ENCODE data around the gene INSYN2B.
A peak's percentile ranks its signal among the peaks of the same experiment; 100 is the strongest.

The INSYN2B gene

DNA sequence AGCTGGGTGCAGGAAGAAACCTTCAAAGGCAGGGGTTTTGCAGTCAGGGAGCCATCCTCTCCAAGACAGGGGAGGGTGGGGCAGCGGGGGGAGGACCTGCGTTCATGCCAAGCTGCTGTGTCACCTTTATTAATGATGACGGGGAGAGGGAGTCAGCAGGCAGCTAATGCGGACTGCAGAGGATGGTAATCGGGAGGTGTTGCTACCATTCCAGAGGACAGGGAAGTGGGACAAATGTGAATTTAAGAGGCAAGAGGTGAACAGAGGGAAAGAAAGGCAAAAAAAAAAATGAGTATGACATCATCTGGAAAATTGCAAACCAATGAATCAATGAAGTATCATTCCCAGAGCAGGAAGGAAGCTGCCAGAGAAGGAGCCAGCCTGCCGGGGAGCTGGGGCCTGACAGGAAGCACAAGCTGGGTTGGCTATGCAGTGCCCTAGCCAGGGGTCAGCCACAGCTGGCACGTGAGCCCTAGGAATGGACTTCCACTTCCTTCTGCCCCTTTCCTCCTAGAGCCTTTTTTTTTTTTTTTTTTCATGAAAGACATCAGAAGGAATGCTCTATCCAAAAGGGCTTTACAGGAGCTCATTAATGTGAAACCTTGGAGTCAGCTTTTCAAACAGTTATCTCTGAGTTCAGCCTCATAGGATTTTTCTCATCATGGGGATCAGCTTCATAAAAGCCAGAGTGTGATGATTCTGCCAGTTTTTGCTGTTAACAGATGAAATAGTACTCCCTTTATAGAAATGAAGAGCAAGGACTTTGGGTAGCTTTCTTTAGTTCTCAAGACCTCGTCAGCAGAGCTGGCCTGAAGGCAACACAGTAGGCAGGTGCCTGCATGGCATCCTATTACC, 9.2 kb downstream of the INSYN2B start:
- 0 out of 2 replicates have a peak, but pooled peaks cover 2% of the 10 kb centered on the region for H3K36me3 ChIP-seq (ENCODE audit: insufficient read depth, low read length)
- no peaks in the 10 kb centered on the region for H3K9me2 ChIP-seq (ENCODE audit: low read depth, low read length)
- H3K79me2 ChIP-seq (ENCODE audit: insufficient read depth, low read length), result no peaks in the 10 kb centered on the region
- TF ChIP-seq EZH2 (IDR thresholded peaks at IDR 0.05; ENCODE audit: borderline replicate concordance, low read length) (no peak), CTCF (IDR thresholded peaks at IDR 0.05; ENCODE audit: low read length) (no peak)
- H3F3A ChIP-seq (ENCODE audit: insufficient read depth, low read length), result no peaks in the 10 kb centered on the region
- no peak overlapping the region for H3K4me3 ChIP-seq (ENCODE audit: low read depth, low read length, poor library complexity, severe bottlenecking)
- no peaks in the 10 kb centered on the region for H4K20me1 ChIP-seq (ENCODE audit: insufficient read depth, low read length)
- no peak overlapping the region for H3K27ac ChIP-seq (ENCODE audit: low read depth, low read length, poor library complexity, severe bottlenecking)
- H2AFZ ChIP-seq (ENCODE audit: low read length), result no peak overlapping the region
- H3K27me3 ChIP-seq (ENCODE audit: insufficient read depth, low read length), result no peaks in the 10 kb centered on the region
- H3K9me3 ChIP-seq (ENCODE audit: low read length), result no peaks in the 10 kb centered on the region
- H3K4me1 ChIP-seq (ENCODE audit: insufficient read depth, low read length, severe bottlenecking), result no peaks in the 10 kb centered on the region
- H3K9ac ChIP-seq (ENCODE audit: low read length), result no peak overlapping the region
- no peak overlapping the region for H3K4me2 ChIP-seq (ENCODE audit: low read length)

DNA sequence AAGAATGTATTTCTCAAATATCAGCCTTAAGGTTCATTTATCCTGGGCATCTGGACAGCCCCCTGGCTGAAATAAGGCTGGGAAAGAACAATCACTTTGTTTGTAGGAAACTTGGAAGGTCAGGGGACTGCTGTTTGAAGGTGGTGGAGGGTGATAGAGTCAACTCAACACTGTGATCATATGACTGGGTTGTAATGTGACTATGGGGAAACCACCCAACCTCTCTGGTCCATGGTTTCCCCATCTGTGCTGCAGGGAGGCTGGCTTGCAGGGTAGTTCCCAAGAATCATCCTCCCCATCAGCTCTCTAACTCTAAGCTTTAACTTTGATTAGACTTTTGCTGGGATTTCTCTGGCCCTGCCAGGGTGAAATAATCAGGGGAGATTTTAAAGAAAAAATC, 10.0 kb downstream of the INSYN2B start:
- H4K20me1 ChIP-seq (ENCODE audit: insufficient read depth, low read length), result no peaks in the 10 kb centered on the region
- no peaks in the 10 kb centered on the region for H3K9me3 ChIP-seq (ENCODE audit: low read length)
- no peaks in the 10 kb centered on the region for H3K4me1 ChIP-seq (ENCODE audit: insufficient read depth, low read length, severe bottlenecking)
- H3K9me2 ChIP-seq (ENCODE audit: low read depth, low read length), result no peaks in the 10 kb centered on the region
- H3K36me3 ChIP-seq (ENCODE audit: insufficient read depth, low read length), result 0 out of 2 replicates have a peak, but pooled peaks cover 5% of the 10 kb centered on the region
- H3K27me3 ChIP-seq (ENCODE audit: insufficient read depth, low read length), result no peaks in the 10 kb centered on the region
- no peak overlapping the region for H3K4me3 ChIP-seq (ENCODE audit: low read depth, low read length, poor library complexity, severe bottlenecking)
- no peak overlapping the region for H2AFZ ChIP-seq (ENCODE audit: low read length)
- H3K4me2 ChIP-seq (ENCODE audit: low read length), result no peak overlapping the region
- TF ChIP-seq CTCF (IDR thresholded peaks at IDR 0.05; ENCODE audit: low read length), result no peak
- no peak for TF ChIP-seq EZH2 (IDR thresholded peaks at IDR 0.05; ENCODE audit: borderline replicate concordance, low read length)
- H3K79me2 ChIP-seq (ENCODE audit: insufficient read depth, low read length), result no peaks in the 10 kb centered on the region
- no peak overlapping the region for H3K9ac ChIP-seq (ENCODE audit: low read length)
- no peaks in the 10 kb centered on the region for H3F3A ChIP-seq (ENCODE audit: insufficient read depth, low read length)
- no peak overlapping the region for H3K27ac ChIP-seq (ENCODE audit: low read depth, low read length, poor library complexity, severe bottlenecking)

GRCh38 chr5:169964246-169964645, 16.0 kb downstream of the INSYN2B start:
- H3K4me3 ChIP-seq (ENCODE audit: low read depth, low read length, poor library complexity, severe bottlenecking), result no peak overlapping the region
- H3F3A ChIP-seq (ENCODE audit: insufficient read depth, low read length), result no peaks in the 10 kb centered on the region
- H3K9ac ChIP-seq (ENCODE audit: low read length), result no peak overlapping the region
- H3K9me2 ChIP-seq (ENCODE audit: low read depth, low read length), result no peaks in the 10 kb centered on the region
- H4K20me1 ChIP-seq (ENCODE audit: insufficient read depth, low read length), result no peaks in the 10 kb centered on the region
- peak overlapping the region; percentile 13; the same call in 1 of the 2 replicates for H3K4me2 ChIP-seq (ENCODE audit: low read length)
- no peak overlapping the region for H2AFZ ChIP-seq (ENCODE audit: low read length)
- TF ChIP-seq EZH2 (IDR thresholded peaks at IDR 0.05; ENCODE audit: borderline replicate concordance, low read length), result no peak
- no peak for TF ChIP-seq CTCF (IDR thresholded peaks at IDR 0.05; ENCODE audit: low read length)
- H3K79me2 ChIP-seq (ENCODE audit: insufficient read depth, low read length), result no peaks in the 10 kb centered on the region
- peaks cover 19% of the 10 kb centered on the region for H3K4me1 ChIP-seq (ENCODE audit: insufficient read depth, low read length, severe bottlenecking)
- no peaks in the 10 kb centered on the region for H3K9me3 ChIP-seq (ENCODE audit: low read length)
- peak overlapping the region; percentile 57 for H3K27ac ChIP-seq (ENCODE audit: low read depth, low read length, poor library complexity, severe bottlenecking)
- H3K36me3 ChIP-seq (ENCODE audit: insufficient read depth, low read length), result 0 out of 2 replicates have a peak, but pooled peaks cover 5% of the 10 kb centered on the region
- no peaks in the 10 kb centered on the region for H3K27me3 ChIP-seq (ENCODE audit: insufficient read depth, low read length)

Measured in OCI-LY1 (cell line).